IPS-18a (cell line): ENCODE measurements around the gene HELZ2.

Source experiments
- H3K27ac ChIP-seq: one replicate; pipeline ENCODE4 v1.5.1; 2013; ENCODE audit warnings: low read length
- H3K27me3 ChIP-seq: one replicate; pipeline ENCODE4 v1.6.1; 2013; ENCODE audit warnings: mild to moderate bottlenecking, low read length; ENCODE audit not compliant: control insufficient read depth, insufficient read depth
- H3K36me3 ChIP-seq: one replicate; pipeline ENCODE4 v1.6.1; 2013; ENCODE audit warnings: low read depth, low read length; ENCODE audit not compliant: control insufficient read depth
- H3K4me1 ChIP-seq: one replicate; pipeline ENCODE4 v1.6.1; 2013; ENCODE audit warnings: low read depth, low read length; ENCODE audit not compliant: control insufficient read depth
- H3K4me3 ChIP-seq: one replicate; pipeline ENCODE4 v1.5.1; 2013; ENCODE audit warnings: low read length
- H3K9ac ChIP-seq: one replicate; pipeline ENCODE4 v1.6.1; 2013; ENCODE audit warnings: mild to moderate bottlenecking, low read length, moderate library complexity
- H3K9me3 ChIP-seq: one replicate; pipeline ENCODE4 v1.6.1; 2013; ENCODE audit warnings: low read depth, low read length; ENCODE audit not compliant: control insufficient read depth

The HELZ2 gene

DNA sequence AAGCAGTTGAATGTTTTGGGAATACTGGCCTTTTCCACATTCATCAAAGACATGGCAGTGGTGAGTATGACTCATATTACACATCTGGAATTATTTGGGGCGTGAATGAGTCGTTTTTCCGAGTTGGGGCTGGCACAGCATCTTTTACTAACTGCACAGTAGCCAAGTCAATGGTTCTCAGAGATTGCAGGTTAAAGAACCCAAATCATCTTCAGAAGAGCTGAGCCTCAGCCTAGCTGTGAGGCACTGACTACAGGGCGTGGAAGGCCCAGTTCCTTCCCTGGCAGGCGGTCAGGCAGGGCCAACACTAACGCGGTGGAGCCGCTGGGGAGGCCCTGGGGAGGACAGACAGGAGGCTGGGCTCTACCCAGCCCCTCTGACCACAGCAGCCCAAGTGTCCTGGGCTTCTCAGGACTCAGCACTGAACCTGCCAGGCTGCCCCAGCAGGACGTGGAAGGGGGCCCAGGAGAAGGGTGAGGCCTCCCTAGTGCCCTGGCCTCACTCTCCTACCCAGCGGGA is 20.1 kb upstream of the HELZ2 start:
- H3K4me1 ChIP-seq = no peaks in the 10 kb centered on the region
- H3K36me3 ChIP-seq = peaks cover 16% of the 10 kb centered on the region
- no peaks in the 10 kb centered on the region for H3K9me3 ChIP-seq
- no peak overlapping the region for H3K27ac ChIP-seq
- H3K27me3 ChIP-seq = no peaks in the 10 kb centered on the region
- no peak overlapping the region for H3K4me3 ChIP-seq
- H3K9ac ChIP-seq = no peak overlapping the region

GRCh38 chr20:63592661-63593060 is 18.6 kb upstream of the HELZ2 start:
- Histone ChIP-seq H3K27ac (no peak overlapping the region), H3K9ac (no peak overlapping the region), H3K4me3 (no peak overlapping the region), H3K27me3 (no peaks in the 10 kb centered on the region), H3K9me3 (no peaks in the 10 kb centered on the region), H3K36me3 (peaks cover 14% of the 10 kb centered on the region), H3K4me1 (no peaks in the 10 kb centered on the region)

DNA sequence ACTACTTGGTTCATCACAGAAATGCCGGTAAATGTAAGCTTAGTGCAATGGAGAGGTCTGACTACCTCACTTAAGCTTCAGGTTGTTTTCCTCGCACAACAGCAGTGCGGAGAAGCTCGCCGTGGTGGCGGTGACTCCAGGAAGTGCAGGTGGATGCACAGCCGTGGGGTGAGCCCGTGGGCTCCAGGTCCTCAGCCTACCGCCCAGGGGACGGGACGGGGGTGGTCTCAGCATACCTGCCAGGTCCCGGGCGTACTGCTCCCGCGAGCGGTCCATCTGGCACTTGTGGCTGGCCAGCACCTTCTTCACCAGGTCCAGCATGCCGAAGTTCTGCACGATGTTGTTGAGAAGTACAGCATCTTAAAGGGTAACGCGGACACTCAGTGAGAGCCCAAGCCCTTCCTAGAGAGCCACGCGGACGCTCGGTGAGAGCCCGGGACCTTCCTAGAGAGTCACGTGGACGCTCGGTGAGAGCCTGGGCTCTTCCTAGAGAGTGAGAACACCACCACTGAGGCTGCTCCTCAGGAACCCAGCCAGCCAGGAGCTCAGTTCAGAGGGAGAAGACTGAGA is 17.8 kb upstream of the HELZ2 start:
- Histone ChIP-seq H3K27me3 (no peaks in the 10 kb centered on the region), H3K36me3 (peaks cover 10% of the 10 kb centered on the region), H3K9me3 (no peaks in the 10 kb centered on the region)

GRCh38 chr20:63591147-63591533 is 17.1 kb upstream of the HELZ2 start:
- Histone ChIP-seq H3K27ac (no peak overlapping the region), H3K4me3 (no peak overlapping the region), H3K27me3 (no peaks in the 10 kb centered on the region), H3K4me1 (no peaks in the 10 kb centered on the region), H3K9ac (no peak overlapping the region), H3K36me3 (peaks cover 10% of the 10 kb centered on the region), H3K9me3 (no peaks in the 10 kb centered on the region)

More for the DNA sequence above, 17.8 kb upstream of the HELZ2 start:
- Histone ChIP-seq H3K4me3 (no peak overlapping the region), H3K27ac (no peak overlapping the region), H3K4me1 (no peaks in the 10 kb centered on the region), H3K9ac (no peak overlapping the region)

- Histone ChIP-seq H3K27ac (no peak overlapping the region), H3K4me3 (no peak overlapping the region), H3K4me1 (no peaks in the 10 kb centered on the region), H3K27me3 (no peaks in the 10 kb centered on the region), H3K36me3 (peaks cover 10% of the 10 kb centered on the region), H3K9ac (no peak overlapping the region), H3K9me3 (no peaks in the 10 kb centered on the region)
Observed at GRCh38 chr20:63590218-63591146, 16.4 kb upstream of the HELZ2 start.

- H3K36me3 ChIP-seq = peaks cover 10% of the 10 kb centered on the region
- no peaks in the 10 kb centered on the region for H3K4me1 ChIP-seq
- no peaks in the 10 kb centered on the region for H3K9me3 ChIP-seq
- no peaks in the 10 kb centered on the region for H3K27me3 ChIP-seq
- H3K4me3 ChIP-seq = no peak overlapping the region
- no peak overlapping the region for H3K27ac ChIP-seq
- no peak overlapping the region for H3K9ac ChIP-seq
Observed at GRCh38 chr20:63589261-63590217, 15.5 kb upstream of the HELZ2 start.

- Histone ChIP-seq H3K9ac (no peak overlapping the region), H3K4me3 (no peak overlapping the region), H3K27ac (no peak overlapping the region), H3K36me3 (peaks cover 10% of the 10 kb centered on the region), H3K4me1 (no peaks in the 10 kb centered on the region), H3K9me3 (no peaks in the 10 kb centered on the region), H3K27me3 (no peaks in the 10 kb centered on the region)
Observed at GRCh38 chr20:63588641-63589041, 14.6 kb upstream of the HELZ2 start.

GRCh38 chr20:63587776-63588591 is 13.9 kb upstream of the HELZ2 start:
- Histone ChIP-seq H3K9me3 (no peaks in the 10 kb centered on the region), H3K9ac (no peak overlapping the region), H3K36me3 (peaks cover 10% of the 10 kb centered on the region), H3K27ac (no peak overlapping the region), H3K4me1 (no peaks in the 10 kb centered on the region), H3K4me3 (no peak overlapping the region), H3K27me3 (no peaks in the 10 kb centered on the region)

- Histone ChIP-seq H3K4me1 (no peaks in the 10 kb centered on the region), H3K36me3 (peaks cover 7% of the 10 kb centered on the region), H3K9me3 (no peaks in the 10 kb centered on the region), H3K9ac (no peak overlapping the region), H3K4me3 (no peak overlapping the region), H3K27ac (no peak overlapping the region), H3K27me3 (no peaks in the 10 kb centered on the region)
Observed at GRCh38 chr20:63587256-63587655, 13.2 kb upstream of the HELZ2 start.

DNA sequence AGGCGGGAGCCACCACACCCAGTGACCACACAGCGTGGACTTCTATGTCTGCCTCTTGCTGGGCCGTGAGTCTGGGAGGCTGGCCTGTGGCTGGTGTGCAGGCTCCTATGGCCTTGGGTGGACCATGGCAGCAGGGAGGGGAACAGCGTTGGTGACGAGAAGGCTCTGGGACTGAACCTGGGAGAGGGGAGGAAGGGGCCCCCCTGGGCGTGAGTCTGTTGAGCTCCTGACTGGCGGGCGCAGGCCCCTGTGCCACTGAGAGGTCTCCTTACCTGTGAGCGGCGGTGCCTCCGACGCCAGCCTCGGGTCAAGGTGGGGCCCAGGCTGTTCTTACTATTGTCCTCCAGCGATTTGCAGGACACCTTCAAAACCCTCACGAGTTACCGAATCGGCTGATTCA is 12.8 kb upstream of the HELZ2 start:
- Histone ChIP-seq H3K4me1 (no peaks in the 10 kb centered on the region), H3K27me3 (no peaks in the 10 kb centered on the region), H3K9me3 (no peaks in the 10 kb centered on the region), H3K36me3 (peaks cover 5% of the 10 kb centered on the region), H3K9ac (no peak overlapping the region), H3K27ac (no peak overlapping the region), H3K4me3 (no peak overlapping the region)
